K562 (cell line): Measurements from ENCODE around the gene MTRFR. TPM values are rescaled to one million over a fixed set of nuclear protein-coding genes. Genes with fewer than 3 reads are reported as not detected.

Experiments
- ATAC-seq: fragments of 200-7000 bp; cut with Tn5 transposase; 3 replicates; pipeline ENCODE4 v1.9.1; 2020; ENCODE audit warnings: moderate library complexity
- BruUV-seq: library from RNA; stranded (reverse); fragments of 400-500 nt; replicated peaks from 2 replicates; lab custom pipeline; 2021; lab: Mats Ljungman, UMichigan
- CTCF ChIA-PET: fragments of 300-600 bp; formaldehyde crosslinking; extraction: SDS; loops from one replicate; lab custom pipeline; 2021; ENCODE audit warnings: low intra/inter-chr PET ratio; lab: Yijun Ruan, JAX
- POLR2A ChIA-PET: fragments of 300-600, 350-650 bp; sonication (Branson Sonifier 250); formaldehyde crosslinking; extraction: SDS; loops from one replicate; lab custom pipeline; 2021; ENCODE audit warnings: antibody characterized with exemption, inconsistent platforms; lab: Yijun Ruan, JAX
- DNase-seq, 4 experiments: peaks; one replicate each; pipeline versions ENCODE4 v3.0.0 to v3.0.0-alpha.2; 2011 to 2018; ENCODE audit warnings: low spot score in 3 of 4, mixed read lengths in 3 of 4; ENCODE audit errors: extremely low read depth in 1 of 4
- FAIRE-seq: peaks from 2 replicates; lab custom pipeline; 2011; peaks lifted over from hg19 to GRCh38; lab: Jason Lieb, UNC
- H2AFZ ChIP-seq: 2 replicates; pipeline ENCODE4 v1.6.0; 2011; ENCODE audit warnings: low read depth, low read length, control low read depth, inconsistent platforms
- H3K27ac ChIP-seq: fragments of 200-600 bp; 3 replicates; pipeline ENCODE4 v1.8.0; 2011; ENCODE audit warnings: low read depth, mild to moderate bottlenecking, control low read depth, inconsistent platforms, low read length, moderate library complexity, mixed read lengths; ENCODE audit errors: extremely low read depth
- H3K27me3 ChIP-seq, 2 experiments: fragments of 300-600 bp in 1 of 2; 2 replicates in 1 of 2; 3 replicates in 1 of 2; pipeline versions ENCODE4 v1.6.0 to v1.8.0; 2011; ENCODE audit warnings: inconsistent platforms in 2 of 2, low read length in 2 of 2, mild to moderate bottlenecking in 1 of 2, mixed read lengths in 1 of 2, moderate library complexity in 1 of 2; ENCODE audit not compliant: control insufficient read depth in 2 of 2, insufficient read depth in 2 of 2
- H3K36me3 ChIP-seq: fragments of 300-600 bp; 3 replicates; pipeline ENCODE4 v1.8.0; 2011; ENCODE audit warnings: mild to moderate bottlenecking, low read length, inconsistent platforms; ENCODE audit not compliant: control insufficient read depth, insufficient read depth
- H3K4me1 ChIP-seq, 2 experiments: fragments of 200-600 bp in 1 of 2; replicated peaks in 1 of 2; 2 replicates in 1 of 2; 3 replicates in 1 of 2; pipeline versions ENCODE4 v1.5.1 to v1.8.0; 2011; ENCODE audit warnings: inconsistent platforms in 2 of 2, low read length in 2 of 2, mild to moderate bottlenecking in 1 of 2, mixed read lengths in 1 of 2, moderate library complexity in 1 of 2; ENCODE audit not compliant: control insufficient read depth in 2 of 2, insufficient read depth in 2 of 2
- H3K4me2 ChIP-seq: 2 replicates; pipeline ENCODE4 v1.6.1; 2011; ENCODE audit warnings: low read length, control low read depth, inconsistent platforms, mixed read lengths; ENCODE audit not compliant: insufficient read depth
- H3K4me3 ChIP-seq: fragments of 200-600 bp; sonication (generic), shearing (Covaris generic); 2 replicates; pipeline ENCODE4 v1.5.1; 2016; ENCODE audit warnings: control low read depth, inconsistent platforms
- H3K79me2 ChIP-seq: fragments of 200-600 bp; 3 replicates; pipeline ENCODE4 v1.8.0; 2011; ENCODE audit warnings: low read length, inconsistent platforms; ENCODE audit not compliant: control insufficient read depth, insufficient read depth
- H3K9ac ChIP-seq, 2 experiments: 2 replicates each; pipeline versions ENCODE4 v1.6.0 to v1.6.1; 2011; ENCODE audit warnings: low read depth in 2 of 2, low read length in 2 of 2, control low read depth in 1 of 2, inconsistent platforms in 1 of 2, mild to moderate bottlenecking in 1 of 2, mixed read lengths in 1 of 2; ENCODE audit not compliant: insufficient read depth in 1 of 2
- H3K9me1 ChIP-seq: one replicate; pipeline ENCODE4 v1.6.0; 2011; ENCODE audit warnings: inconsistent platforms, mild to moderate bottlenecking, low read length, moderate library complexity; ENCODE audit not compliant: control insufficient read depth, insufficient read depth
- H3K9me3 ChIP-seq: replicated peaks from 2 replicates; pipeline ENCODE4 v1.5.1; 2011; ENCODE audit warnings: low read depth, low read length, inconsistent platforms; ENCODE audit not compliant: control insufficient read depth, insufficient read depth
- H4K20me1 ChIP-seq: replicated peaks from 2 replicates; pipeline ENCODE4 v1.6.1; 2011; ENCODE audit warnings: low read length, inconsistent platforms, mixed read lengths; ENCODE audit not compliant: control insufficient read depth, insufficient read depth
- HDAC3 ChIP-seq: fragments of 450-650 bp; IDR thresholded peaks from 2 replicates; pipeline ENCODE4 v1.6.1; 2018; ENCODE audit warnings: borderline replicate concordance, mild to moderate bottlenecking, moderate library complexity; ENCODE audit not compliant: partially characterized antibody
- ILK ChIP-seq: fragments of 450-650 bp; IDR thresholded peaks from 2 replicates; pipeline ENCODE4 v1.6.1; 2016; ENCODE audit warnings: missing genetic modification characterization, low read depth, mild to moderate bottlenecking, missing compliant biosample characterization, moderate library complexity, borderline replicate concordance
- PHTF2 ChIP-seq: fragments of 250-450 bp; sonication (Bioruptor Pico); IDR thresholded peaks from 2 replicates; pipeline ENCODE4 v1.5.0; 2021; ENCODE audit warnings: mild to moderate bottlenecking
- TEAD1 ChIP-seq, 2 experiments: fragments of 450-650 bp in 1 of 2; sonication (generic) in 1 of 2; formaldehyde crosslinking; IDR thresholded peaks; 2 replicates each; pipeline versions ENCODE4 v1.4.0 to v1.8.0; 2020 to 2022; ENCODE audit warnings: mild to moderate bottlenecking in 2 of 2, missing genetic modification reagents in 1 of 2
- ZEB2 ChIP-seq: fragments of 450-650 bp; IDR thresholded peaks from 2 replicates; pipeline ENCODE4 v1.6.1; 2016
- ZNF76 ChIP-seq: fragments of 250-450 bp; sonication (Bioruptor Pico); IDR thresholded peaks from 2 replicates; pipeline ENCODE4 v1.4.0; 2020; ENCODE audit warnings: mild to moderate bottlenecking, moderate library complexity, borderline replicate concordance
- ZNF785 ChIP-seq: fragments of 250-450 bp; sonication (Bioruptor Pico); IDR thresholded peaks from 2 replicates; pipeline ENCODE4 v1.4.0; 2020; ENCODE audit warnings: mild to moderate bottlenecking
- WGBS: fragments of 100-300 bp; shearing (Covaris generic); methylation state at CpG from one replicate; pipeline ENCODE4 v1.1.6; 2016; ENCODE audit warnings: low coverage, mixed read lengths; ENCODE audit not compliant: insufficient coverage; ENCODE audit errors: missing lambda C conversion rate; 5-methylcytosine and 5-hydroxymethylcytosine counted together
- in situ Hi-C: fragments of 300-500 bp; cut with MboI; formaldehyde crosslinking; loops from 4 replicates; pipeline ENCODE4 v1.15.0; 2018; ENCODE audit warnings: inconsistent platforms, mixed read lengths
- intact Hi-C: fragments of 100-400 bp; cut with micrococcal nuclease; formaldehyde crosslinking; loops from 2 replicates; pipeline ENCODE4 v1.14.2; 2022
- polyA plus RNA-seq, 8 experiments: library from polyadenylated mRNA; depleted of rRNA in 4 of 8; stranded (reverse) in 5 of 8; unstranded in 3 of 8; fragments of >200 nt; fragmentation: Nextera tagmentation in 2 of 8; fragmentation: Illumina TruSeq in 1 of 8; extraction: Ambion mirVana in 2 of 8; extraction: Trizol in 1 of 8; gene quantifications; 2 replicates each; pipeline versions ENCODE4 v1.2.1 to v1.2.3, GENCODE V29; 2011 to 2014; ENCODE audit warnings: inconsistent platforms in 1 of 8, missing spikeins in 1 of 8
- total RNA-seq, 7 experiments: library from RNA; depleted of rRNA in 6 of 7; stranded (reverse); fragments of >200 nt in 6 of 7; fragmentation: Illumina TruSeq in 2 of 7; extraction: Trizol in 2 of 7; gene quantifications; 2 replicates each; pipeline versions ENCODE4 v1.2.1 to v1.2.3, GENCODE V29; 2011 to 2021; ENCODE audit warnings: low replicate concordance in 1 of 7

Gene MTRFR
- total and polyA plus RNA-seq, 9 of the 15 experiments (the other 6 are each of a cell fraction or from before 2014, with no cell fraction given) = 16.7 to 55.6 (median 34.7) TPM

- TF ChIP-seq ILK (tag) = no peak
Measured at GRCh38 chr12:123238961-123239360, 5.7 kb downstream of the MTRFR start (continued).

DNA sequence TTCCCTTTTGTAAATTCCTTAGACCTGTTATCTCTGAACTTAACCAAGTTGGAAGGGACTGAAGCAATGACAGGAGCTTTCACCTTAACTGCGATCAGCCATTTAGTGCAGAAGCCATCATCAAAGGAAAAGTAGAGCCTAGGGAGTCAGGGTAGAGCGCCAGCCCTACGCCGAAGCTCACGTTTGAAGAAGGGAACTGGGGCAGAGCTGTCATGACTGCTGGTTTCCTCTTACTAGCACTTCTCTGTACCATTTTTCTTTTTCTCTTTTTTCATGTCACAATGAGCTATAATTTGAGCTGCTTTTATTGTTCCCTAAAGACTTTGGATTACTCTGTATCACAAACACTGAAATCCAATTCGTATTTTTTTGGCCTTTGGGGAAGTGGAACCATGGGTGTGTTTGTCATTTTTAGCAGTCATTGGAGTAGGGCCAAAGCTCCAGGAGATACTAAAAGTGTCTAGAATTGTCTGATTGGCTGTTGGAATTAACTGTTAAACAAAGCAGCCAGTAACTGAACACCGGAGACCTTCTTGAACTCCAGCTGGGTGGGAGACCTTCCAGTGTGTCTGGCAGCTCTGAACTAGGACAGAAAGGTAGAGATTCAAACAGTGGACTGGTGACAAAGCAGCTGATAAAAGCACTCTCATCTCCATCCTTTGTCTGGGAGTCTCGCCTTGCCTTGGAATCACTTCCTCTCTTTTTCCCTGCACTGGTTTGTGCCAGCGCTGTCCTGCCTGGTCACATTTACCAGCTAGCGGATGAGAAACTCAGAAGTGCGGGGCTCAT lies 9.1 kb downstream of the MTRFR start:
- ATAC-seq (no peak), DNase-seq (no peak), FAIRE-seq (no peak)
- POLR2A ChIA-PET = interaction anchor here (0.6 to 3.4 kb wide), 6 partner anchors 9 to 216 kb away, joined by 3 to 28 read pairs (median 4); partner anchors contain the start of genes MPHOSPH9, MTRFR and SNRNP35
- Histone ChIP-seq H3K27me3 (no peaks in the 10 kb centered on the region), H3K9me1 (no peaks in the 10 kb centered on the region), H3K9me3 (no peaks in the 10 kb centered on the region), H3K4me1 (peaks cover 3 to 4% of the 10 kb centered on the region in 2 experiments; a peak in 3 of 5 replicates), H3K36me3 (peaks cover 49% of the 10 kb centered on the region), H3K9ac (no peak overlapping the region), H4K20me1 (no peaks in the 10 kb centered on the region), H3K4me3 (no peak overlapping the region), H3K27ac (no peak overlapping the region), H3K79me2 (peaks cover 75% of the 10 kb centered on the region), H3K4me2 (no peak overlapping the region), H2AFZ (no peak overlapping the region)
- BruUV-seq = TSS peak; percentile 1
- intact Hi-C loops (no loop called here), in situ Hi-C loops (no loop called here)
- WGBS = 65% methylated on average over 11 of the region's 11 CpGs
- TF ChIP-seq ZNF785 (CRISPR knock-in tag) (no peak), ZEB2 (no peak), PHTF2 (CRISPR knock-in tag) (no peak), TEAD1 (CRISPR knock-in tag; IDR thresholded peaks at IDR 0.05) (no peak), ZNF76 (CRISPR knock-in tag) (no peak), HDAC3 (no peak)
- CTCF ChIA-PET = no interaction called here
